Adrenal gland (tissue), 12 donors: ENCODE measurements around the gene RALGPS1. TPM values are rescaled to one million over a fixed set of nuclear protein-coding genes. Genes with fewer than 3 reads are reported as not detected.
A peak's percentile ranks its signal among the peaks of the same experiment; 100 is the strongest.

Experiments used
- DNase-seq, 7 donors: peaks; one replicate each; pipeline ENCODE4 v3.0.0-alpha.2; 2019 to 2020
- H3K27ac ChIP-seq, 5 donors: fragments of 200-600 bp; sonication (generic) in 4 of 5; 1 replicate in 3 of 5; 2 replicates in 2 of 5; pipeline versions ENCODE4 v1.5.1 to v1.8.0; 2016 to 2020; ENCODE audit warnings: mild to moderate bottlenecking in 1 of 5
- H3K27me3 ChIP-seq: fragments of 200-600 bp; 2 replicates; pipeline ENCODE4 v1.8.0; 2021
- H3K36me3 ChIP-seq, 2 donors: fragments of 200-600 bp; replicated peaks in 1 of 2; 1 replicate in 1 of 2; 2 replicates in 1 of 2; pipeline versions ENCODE4 v1.5.1 to v1.8.0; 2018 to 2022
- H3K4me1 ChIP-seq, 2 donors: fragments of 200-600 bp; replicated peaks in 1 of 2; 1 replicate in 1 of 2; 2 replicates in 1 of 2; pipeline versions ENCODE4 v1.5.1 to v1.8.0; 2018 to 2021
- H3K4me3 ChIP-seq, 4 donors: fragments of 200-600 bp; sonication (generic) in 3 of 4; one replicate each; pipeline ENCODE4 v1.5.1; 2016 to 2018
- H3K9me3 ChIP-seq, 3 donors: fragments of 200-600 bp; sonication (generic) in 1 of 3; replicated peaks in 1 of 3; 1 replicate in 2 of 3; 2 replicates in 1 of 3; pipeline versions ENCODE4 v1.5.1 to v1.8.0; 2016 to 2021
- CTCF ChIP-seq, 6 experiments: fragments of 450-650 bp in 4 of 6; fragments of 200-600 bp in 2 of 6; sonication (generic) in 1 of 6; IDR thresholded peaks; 1 replicate in 5 of 6; 2 replicates in 1 of 6; pipeline versions ENCODE4 v1.5.1 to v1.8.0; 2016 to 2021; ENCODE audit warnings: antibody characterized with exemption in 6 of 6, mild to moderate bottlenecking in 2 of 6, moderate library complexity in 1 of 6
- POLR2A ChIP-seq, 2 donors: fragments of 450-650 bp; IDR thresholded peaks; one replicate each; pipeline ENCODE4 v1.6.1; 2017; ENCODE audit warnings: antibody characterized with exemption in 2 of 2, mild to moderate bottlenecking in 2 of 2, moderate library complexity in 1 of 2
- WGBS, 4 donors: extraction: QIAGEN DNeasy Blood & Tissue Kit in 2 of 4; methylation state at CpG; one replicate each; pipeline versions ENCODE4 v1.1.5 to v1.1.7; 2013 to 2017; 5-methylcytosine and 5-hydroxymethylcytosine counted together
- intact Hi-C, 2 donors: fragments of 100-400 bp; cut with DNase I; formaldehyde crosslinking; loops; one replicate each; pipeline versions ENCODE4 v1.14.1 to v1.15.0; 2022 to 2023
- polyA plus RNA-seq, 3 donors: library from polyadenylated mRNA; stranded (reverse); fragments of 200-250 nt in 2 of 3; fragments of 350-450 nt in 1 of 3; fragmentation: Illumina TruSeq in 1 of 3; extraction: RNeasy Lipid Tissue Mini Kit (QIAGEN cat#74804) in 1 of 3; gene quantifications; one replicate each; pipeline ENCODE4 v1.2.3, GENCODE V29; 2013 to 2014
- total RNA-seq, 9 donors: library from RNA; depleted of rRNA in 4 of 9; stranded (reverse); fragments of >200 nt in 4 of 9; fragments of 120-200 nt in 1 of 9; fragmentation: NEBNext Ultra II Directional in 1 of 9; extraction: Animal tissue kit (Norgen Biotek cat#: 25700) in 1 of 9; gene quantifications; one replicate each; pipeline versions ENCODE4 v1.1.0 to v1.2.4, GENCODE V29; 2013 to 2023
- donor health status: healthy with polysubstance abuse.
- donor health status: Bipolar disorder and iron deficiency.
- donor health status: DM: yes; HTN: yes; CAD: no.
- donor health status: DM: no; HTN: no; CAD: no.
- donor health status: DM: no; HTN: no; CAD: no.
- donor health status: DM: yes; HTN: yes; CAD: no.

RALGPS1 gene
- total and polyA plus RNA-seq, 12 donors: 2.8 to 9.9 (median 5.1) TPM

GRCh38 chr9:127083138-127083980, 168.8 kb downstream of the RALGPS1 start:
- no peak for TF ChIP-seq POLR2A (IDR thresholded peaks at IDR 0.05)
- TF ChIP-seq CTCF (IDR thresholded peaks at IDR 0.05): no peak
- H3K9me3 ChIP-seq: no peaks in the 10 kb centered on the region
- intact Hi-C loops: no loop called here
- 91 to 95% (median 92%) methylated on average over 5 of the region's 5 CpGs for WGBS, 4 donors
- no peaks in the 10 kb centered on the region for H3K27me3 ChIP-seq
- H3K4me1 ChIP-seq: no peaks in the 10 kb centered on the region
- H3K36me3 ChIP-seq: no peaks in the 10 kb centered on the region
- peak in 1 of 7 donors; percentile 20 for DNase-seq
- H3K27ac ChIP-seq: no peak overlapping the region
- no peak overlapping the region for H3K4me3 ChIP-seq

GRCh38 chr9:127084076-127085039, 169.8 kb downstream of the RALGPS1 start:
- no peaks in the 10 kb centered on the region for H3K9me3 ChIP-seq
- no peak overlapping the region for H3K27ac ChIP-seq
- no peak overlapping the region for H3K4me3 ChIP-seq
- intact Hi-C loops: no loop called here
- DNase-seq: peak in 1 of 7 donors; percentile 18
- H3K4me1 ChIP-seq: no peaks in the 10 kb centered on the region
- no peaks in the 10 kb centered on the region for H3K27me3 ChIP-seq
- H3K36me3 ChIP-seq: no peaks in the 10 kb centered on the region
- WGBS, 4 donors: 88 to 93% (median 91%) methylated on average over 11 to 12 of the region's 12 CpGs
- TF ChIP-seq CTCF (IDR thresholded peaks at IDR 0.05): no peak
- no peak for TF ChIP-seq POLR2A (IDR thresholded peaks at IDR 0.05)

- H3K4me3 ChIP-seq: no peak overlapping the region
- intact Hi-C loops: no loop called here
- H3K27ac ChIP-seq: no peak overlapping the region
- DNase-seq: peak in 1 of 7 donors; percentile 17
- TF ChIP-seq CTCF (IDR thresholded peaks at IDR 0.05) (no peak), POLR2A (IDR thresholded peaks at IDR 0.05) (no peak)
- no peaks in the 10 kb centered on the region for H3K27me3 ChIP-seq
- H3K4me1 ChIP-seq: peaks cover 0 to 6% of the 10 kb centered on the region in 2 donors
- no peaks in the 10 kb centered on the region for H3K9me3 ChIP-seq
- no peaks in the 10 kb centered on the region for H3K36me3 ChIP-seq
- 96 to 100% (median 99%) methylated on average over 2 of the region's 2 CpGs for WGBS, 4 donors
Measured at GRCh38 chr9:127085186-127085585, 170.6 kb downstream of the RALGPS1 start.

GRCh38 chr9:127086771-127087170, 172.2 kb downstream of the RALGPS1 start:
- Histone ChIP-seq H3K36me3 (no peaks in the 10 kb centered on the region), H3K27ac (no peak overlapping the region), H3K4me1 (peaks cover 0 to 16% of the 10 kb centered on the region in 2 donors), H3K27me3 (no peaks in the 10 kb centered on the region), H3K4me3 (no peak overlapping the region), H3K9me3 (no peaks in the 10 kb centered on the region)
- intact Hi-C loops: no loop called here
- no peak for TF ChIP-seq CTCF (IDR thresholded peaks at IDR 0.05)
- peak in 1 of 7 donors; percentile 6 for DNase-seq
- 98 to 100% (median 98%) methylated on average over 4 of the region's 4 CpGs for WGBS, 4 donors
